GM21360 (cell line): Measurements from ENCODE around the gene DIS3L2.
A peak's percentile ranks its signal among the peaks of the same experiment; 100 is the strongest.
"Not testable (repeated sequence)": the region's sequence is repeated elsewhere in the genome, so short reads cannot be mapped to it uniquely, and the experiment has no call there.

Experiments used
- ATAC-seq: cut with Tn5 transposase; IDR thresholded peaks from one replicate; pipeline ENCODE4 v1.9.1; 2021; ENCODE audit warnings: mild to moderate bottlenecking, moderate library complexity; ENCODE audit not compliant: unreplicated experiment

The DIS3L2 gene

DNA sequence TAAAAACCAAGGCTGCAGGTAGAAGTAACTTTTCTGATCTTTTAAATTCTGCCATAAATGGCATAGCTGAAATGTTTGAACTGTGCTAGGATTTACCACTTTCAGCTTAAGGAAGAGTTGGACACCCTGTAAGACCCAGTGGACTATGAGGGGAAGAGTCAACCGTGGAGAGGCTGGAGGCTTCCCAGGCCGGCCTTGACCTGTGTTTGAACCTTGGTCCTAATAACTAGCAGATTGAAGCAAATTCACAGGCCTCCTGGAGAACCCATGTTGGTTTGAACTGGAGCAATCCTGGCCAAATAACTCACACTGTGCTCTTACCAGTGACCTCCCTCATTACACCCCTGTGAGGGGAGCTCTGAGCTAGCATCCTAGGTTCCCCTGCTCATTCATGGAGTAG lies 329.8 kb downstream of the DIS3L2 start:
- no peak for ATAC-seq

DNA sequence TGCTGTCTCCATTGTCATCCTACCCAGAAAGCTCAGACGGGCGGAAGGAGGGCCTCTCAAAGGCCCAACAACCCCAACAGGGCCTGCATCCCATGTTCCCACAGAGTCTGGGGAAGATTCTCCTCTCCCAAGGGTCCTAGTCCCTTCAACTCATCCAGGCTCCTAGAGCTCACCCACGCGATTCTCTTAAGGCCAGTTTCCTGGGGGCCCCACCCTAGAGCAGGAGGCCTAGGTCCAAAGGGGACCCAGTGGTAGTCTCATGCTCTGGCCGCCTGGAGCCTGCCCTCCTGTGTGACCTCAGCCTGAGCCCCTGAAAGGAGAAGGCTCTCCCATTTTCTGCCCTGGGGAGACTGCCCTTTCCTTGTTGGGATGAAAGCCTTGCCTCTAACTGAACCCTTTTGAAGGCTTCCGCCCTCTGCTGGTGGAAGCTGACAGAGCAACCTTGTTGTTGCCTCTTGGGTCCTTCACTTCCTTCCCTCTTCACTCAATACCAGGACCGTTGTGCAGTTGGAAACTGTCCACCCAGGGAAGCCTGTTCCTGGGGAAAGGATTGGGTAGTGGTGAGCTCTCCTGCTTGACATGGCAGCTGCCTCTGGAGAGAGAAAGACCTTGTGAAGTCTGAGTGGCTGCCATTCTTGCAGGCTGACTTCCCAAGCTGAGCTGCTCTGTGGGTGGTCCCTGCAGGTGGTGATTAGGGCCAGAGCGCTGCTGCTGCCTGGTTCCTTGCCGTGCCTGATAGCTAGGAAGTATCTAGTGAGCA lies 331.1 kb downstream of the DIS3L2 start:
- ATAC-seq, result no peak

DNA sequence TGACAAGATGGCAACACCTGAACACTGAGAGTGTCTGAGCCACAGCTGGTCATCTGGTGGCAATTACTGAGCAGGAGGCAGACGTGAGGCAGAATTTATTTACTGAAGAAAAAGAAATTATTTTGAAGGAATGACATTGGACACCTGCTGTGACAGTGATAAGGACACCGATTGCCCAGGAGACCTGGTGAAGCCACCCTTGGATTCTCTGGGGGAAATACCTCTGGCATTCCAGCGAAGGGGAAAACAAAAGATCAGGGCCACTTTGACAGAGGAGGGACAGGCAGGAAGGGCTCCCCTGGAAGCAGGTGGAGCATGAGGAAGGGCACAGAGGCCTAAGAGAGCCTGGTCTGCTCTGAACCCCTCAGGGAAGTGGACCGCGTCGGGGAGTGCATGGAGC lies 331.7 kb downstream of the DIS3L2 start:
- no peak for ATAC-seq

DNA sequence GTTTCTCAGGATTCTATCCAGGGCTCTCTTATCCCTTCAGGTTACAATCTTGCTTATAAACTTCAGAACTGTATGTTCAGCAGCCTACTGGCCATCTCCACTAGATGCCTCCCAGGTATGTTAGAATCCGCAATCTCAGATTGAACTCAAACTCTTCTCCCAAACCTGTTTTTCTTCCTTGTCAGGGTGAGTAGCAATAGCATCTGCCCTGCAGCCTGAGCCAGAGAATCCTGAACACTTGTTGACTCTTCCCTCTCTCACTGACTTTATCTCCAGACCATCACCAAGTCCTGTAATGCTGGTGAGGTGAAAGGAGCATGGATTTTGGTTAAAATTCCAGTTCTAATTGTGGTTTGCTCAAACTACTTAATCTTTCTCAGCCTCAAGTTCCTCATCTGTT lies 334.5 kb downstream of the DIS3L2 start:
- no peak for ATAC-seq

DNA sequence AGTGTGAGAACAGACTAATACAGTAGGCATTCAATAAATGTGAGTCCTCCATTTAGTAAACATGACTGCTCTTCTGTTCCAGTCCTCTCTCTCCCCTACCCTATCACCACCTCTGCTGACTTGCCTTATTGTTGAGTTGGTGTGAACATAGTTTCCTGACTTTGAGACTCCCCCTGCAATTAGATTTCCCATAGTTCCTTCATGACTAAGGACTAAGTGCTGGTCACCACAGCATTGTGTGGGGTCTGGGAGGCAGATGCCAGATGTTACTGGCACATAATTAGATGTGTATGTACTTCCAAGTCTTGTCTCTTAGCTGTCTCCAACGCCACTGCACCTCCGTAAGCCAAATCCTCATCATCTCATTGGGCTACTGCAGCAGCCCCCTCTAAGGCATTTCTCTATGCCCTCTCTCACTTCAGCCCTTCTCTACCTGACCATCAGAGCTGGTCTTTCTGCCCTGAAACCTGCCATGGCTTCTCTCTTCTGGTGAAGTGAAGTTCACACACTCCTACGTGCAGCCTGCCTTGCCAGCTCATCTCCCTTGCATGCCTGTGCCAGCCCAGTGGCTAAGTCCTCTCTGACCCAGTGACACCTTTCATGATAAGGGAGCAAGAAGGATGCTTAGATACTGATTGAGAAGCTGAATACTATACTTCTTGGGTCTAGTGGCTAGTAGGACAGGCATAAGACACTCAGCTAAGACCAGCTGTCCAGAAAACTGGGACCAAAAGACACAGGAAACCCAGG lies 335.4 kb downstream of the DIS3L2 start:
- ATAC-seq, result no peak

DNA sequence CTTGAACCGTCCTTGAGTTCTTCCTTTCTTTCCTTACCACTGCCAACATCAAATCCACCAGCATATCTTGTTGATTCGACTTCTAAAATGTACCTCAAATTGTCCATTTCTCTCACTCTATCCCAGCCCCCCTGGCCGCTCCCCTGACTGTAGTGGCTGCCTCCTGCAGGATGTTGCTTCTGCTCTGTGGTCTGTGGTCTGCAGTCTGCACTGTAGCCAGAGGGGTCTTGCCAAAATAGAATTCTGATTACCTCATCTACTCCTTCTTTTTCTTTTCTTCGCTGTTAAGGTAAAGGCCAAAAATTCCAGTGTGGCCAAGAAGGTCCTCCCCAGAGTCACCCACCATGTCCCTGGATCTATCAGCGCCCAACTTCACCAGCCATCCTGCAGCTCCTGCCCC lies 337.6 kb downstream of the DIS3L2 start:
- no peak for ATAC-seq

DNA sequence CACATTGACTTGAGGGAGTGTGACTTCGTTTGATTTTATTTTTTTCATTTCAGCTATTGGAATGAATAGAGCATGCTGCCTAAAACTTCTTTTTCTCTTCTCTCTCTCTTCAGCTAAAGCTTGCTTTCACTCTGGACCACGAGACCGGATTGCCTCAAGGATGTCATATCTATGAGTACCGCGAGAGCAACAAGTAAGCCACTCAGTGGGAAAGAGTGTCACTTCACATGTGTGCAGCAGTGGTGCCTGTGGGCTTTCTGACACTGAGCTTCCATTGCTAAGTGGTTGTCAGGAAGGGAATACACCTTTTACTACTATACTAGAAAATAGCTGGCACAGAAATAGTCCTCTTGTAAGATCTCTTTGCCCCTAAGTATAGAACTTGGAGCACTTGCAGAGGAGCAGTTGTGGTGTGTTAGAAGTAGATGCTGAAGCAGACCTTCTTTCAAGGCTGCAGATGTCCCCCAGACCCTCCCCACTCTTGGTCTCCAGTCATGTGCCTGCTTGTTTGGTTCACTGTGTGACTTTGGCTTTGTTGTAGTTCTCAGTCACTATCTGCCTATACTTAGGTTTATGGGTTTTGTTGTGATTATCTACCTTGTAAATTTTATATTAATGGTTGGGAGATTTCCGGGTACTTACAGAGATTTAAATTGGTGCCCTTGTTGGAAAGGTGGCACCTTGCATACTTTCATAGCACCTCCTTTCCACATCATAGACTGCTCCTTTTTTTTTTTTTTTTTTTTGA lies 338.6 kb downstream of the DIS3L2 start:
- ATAC-seq, result no peak

DNA sequence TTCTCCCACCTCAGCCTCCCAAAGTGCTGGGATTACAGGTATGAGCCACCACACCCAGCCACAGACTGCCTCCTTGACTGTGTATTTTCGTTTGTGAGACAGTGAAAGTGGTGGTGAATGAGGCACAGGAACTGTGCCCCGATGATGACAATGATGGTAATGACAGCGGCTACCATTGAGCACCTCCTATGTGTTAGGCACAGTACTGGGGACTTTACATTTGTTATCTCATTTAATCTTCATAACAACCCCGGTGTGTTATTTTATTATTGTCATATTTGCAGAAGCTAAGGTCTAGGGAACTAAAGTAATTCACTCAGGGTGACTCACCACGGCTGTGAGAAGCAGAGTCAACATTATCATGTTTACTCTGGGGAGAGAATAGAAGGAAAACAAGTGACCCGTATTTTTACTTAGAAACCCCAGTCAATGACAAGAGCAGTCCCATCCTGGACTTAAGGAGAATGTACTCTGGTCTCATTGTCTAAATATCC lies 339.4 kb downstream of the DIS3L2 start:
- ATAC-seq, result no peak

DNA sequence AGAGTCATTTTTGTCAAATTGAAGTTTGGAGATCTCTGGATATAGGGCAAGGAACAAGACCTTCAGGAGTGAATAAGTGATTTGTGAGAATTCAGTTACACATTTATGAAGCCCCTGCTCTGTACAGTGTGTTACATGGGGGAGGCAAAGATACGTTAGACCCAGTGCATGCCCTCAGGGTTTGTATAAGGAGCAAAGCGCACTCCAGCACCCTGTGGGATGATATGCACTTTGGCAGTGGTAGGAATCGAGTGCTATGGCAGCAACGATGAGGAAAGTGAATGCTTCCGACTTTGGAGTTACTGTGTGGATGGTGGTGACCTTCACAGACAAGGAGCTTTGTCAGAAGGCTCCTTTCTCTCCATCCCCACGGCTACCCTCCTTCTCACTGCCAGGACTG lies 342.7 kb downstream of the DIS3L2 start:
- no peak for ATAC-seq

DNA sequence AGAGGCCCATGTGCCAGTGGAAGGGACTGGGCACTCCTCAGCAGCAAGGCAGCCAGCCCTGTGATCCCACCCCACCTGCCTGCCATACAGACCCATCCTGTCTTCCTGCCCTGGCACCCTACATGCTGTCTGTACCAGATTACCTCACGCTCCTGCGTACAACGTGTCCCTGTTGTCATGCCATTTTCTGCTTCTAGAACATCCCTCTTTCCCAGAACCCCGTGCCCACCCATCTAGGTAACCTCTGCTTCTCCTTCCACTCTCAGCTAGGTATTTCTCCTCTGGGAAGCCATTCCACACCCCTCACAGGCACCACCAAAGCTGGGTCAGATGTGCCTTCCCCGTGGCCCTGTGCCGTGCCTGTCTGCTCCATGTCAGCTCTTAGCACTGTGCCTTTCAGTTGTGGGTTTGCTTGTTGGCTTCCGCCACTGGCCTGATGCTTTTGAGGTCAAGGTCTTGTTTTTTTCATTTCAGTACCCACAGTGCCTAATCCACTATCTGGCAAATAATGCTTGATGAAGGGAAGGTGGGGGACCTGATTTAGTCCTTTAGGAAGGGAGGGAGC lies 345.3 kb downstream of the DIS3L2 start:
- ATAC-seq, result no peak

DNA sequence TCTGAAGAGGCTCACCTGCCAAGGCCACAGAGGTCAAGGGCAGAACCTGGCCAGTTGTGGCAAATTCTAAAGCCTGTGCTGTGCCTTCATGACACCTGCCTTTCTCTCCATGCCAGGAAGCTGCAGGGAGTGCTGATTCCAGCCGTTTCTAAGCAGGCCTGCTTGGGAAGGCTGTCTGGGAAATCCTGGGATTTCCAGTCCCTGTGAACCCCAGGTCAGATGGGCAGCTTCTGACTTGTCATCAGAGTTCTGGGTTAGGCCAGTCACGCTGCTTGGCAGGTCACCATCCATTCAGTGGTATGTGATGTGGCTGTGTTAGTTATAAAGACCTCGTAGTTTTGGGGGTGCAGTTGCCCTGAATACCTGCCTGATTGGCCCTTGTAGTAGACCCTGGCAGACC lies 346.3 kb downstream of the DIS3L2 start:
- ATAC-seq, result no peak

DNA sequence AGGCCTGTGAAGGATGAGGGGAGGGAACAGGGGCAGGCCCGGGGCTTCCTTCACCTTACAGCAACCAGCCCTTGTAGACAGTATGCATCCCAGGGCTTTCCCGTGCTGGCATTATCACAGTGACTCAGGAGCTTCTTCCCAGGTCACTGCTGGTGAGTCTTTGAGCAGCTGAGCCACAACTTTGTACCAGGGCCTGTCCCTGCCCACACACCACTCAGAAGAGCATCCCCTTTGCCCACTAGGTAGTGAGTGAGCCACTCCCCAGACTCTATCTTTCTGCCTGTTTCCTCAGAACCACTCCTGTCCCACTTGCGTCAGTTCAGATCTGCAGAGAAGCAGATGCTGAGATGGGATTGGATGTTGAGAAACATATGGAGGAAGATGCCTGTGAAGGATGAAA lies 347.5 kb downstream of the DIS3L2 start:
- no peak for ATAC-seq

DNA sequence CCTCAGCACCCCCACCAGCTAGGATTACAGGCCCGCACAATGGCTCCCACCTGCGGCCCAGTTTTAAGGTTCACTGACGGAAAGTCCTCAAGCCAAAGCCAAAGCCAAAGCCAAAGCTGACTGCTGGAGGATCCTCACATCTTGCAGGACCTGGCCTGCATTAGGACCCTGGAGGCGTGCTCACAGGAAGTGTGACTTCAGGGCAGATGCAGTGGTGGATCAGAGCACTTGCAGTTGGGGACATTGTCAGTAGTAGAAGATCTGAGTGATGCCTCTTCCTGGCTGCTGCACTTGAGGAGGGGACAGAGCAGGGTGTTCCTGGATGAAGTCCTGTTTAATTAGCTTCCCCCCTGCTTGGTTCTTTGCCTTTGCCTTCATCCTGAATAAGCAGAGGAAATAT lies 348.1 kb downstream of the DIS3L2 start:
- no peak for ATAC-seq

DNA sequence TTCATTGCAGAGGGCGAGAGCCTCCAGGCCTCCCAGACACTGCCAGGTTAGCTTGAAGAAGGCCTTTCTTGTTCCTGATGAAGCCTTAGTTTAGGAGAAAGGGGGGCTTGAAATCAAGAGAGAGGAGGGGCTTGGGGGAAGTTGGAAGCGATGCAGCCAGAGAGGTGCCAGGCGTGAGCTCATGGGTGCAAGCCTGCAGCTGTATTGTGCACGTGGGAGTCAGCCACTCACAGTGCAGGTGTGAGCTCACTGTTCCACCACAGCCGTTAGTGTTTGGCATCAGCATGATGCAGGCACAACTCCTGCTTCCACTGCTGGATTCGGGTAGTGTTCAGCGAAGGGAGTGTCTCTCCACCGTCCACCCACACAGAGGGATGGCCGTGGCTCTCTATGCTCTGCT lies 348.6 kb downstream of the DIS3L2 start:
- ATAC-seq, result no peak

DNA sequence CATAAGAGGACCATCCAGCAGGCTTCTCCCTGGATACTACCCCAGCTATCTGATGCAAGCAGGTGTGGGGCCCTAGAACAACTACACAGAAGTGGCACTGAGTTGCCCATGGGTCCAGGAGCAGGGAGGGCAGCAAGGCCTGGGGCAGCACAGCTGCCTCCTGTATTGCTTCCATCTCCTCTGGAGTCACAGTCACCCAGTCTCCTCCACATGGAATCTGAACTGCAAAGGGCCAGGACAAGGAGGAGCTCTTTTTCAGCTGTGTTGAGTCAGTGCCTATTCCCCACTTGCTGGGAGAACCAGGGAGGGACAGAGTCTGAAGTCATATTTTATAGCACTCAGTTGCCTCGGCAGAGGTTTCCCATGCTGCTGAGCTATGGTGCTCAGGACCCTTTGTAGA lies 349.2 kb downstream of the DIS3L2 start:
- no peak for ATAC-seq

DNA sequence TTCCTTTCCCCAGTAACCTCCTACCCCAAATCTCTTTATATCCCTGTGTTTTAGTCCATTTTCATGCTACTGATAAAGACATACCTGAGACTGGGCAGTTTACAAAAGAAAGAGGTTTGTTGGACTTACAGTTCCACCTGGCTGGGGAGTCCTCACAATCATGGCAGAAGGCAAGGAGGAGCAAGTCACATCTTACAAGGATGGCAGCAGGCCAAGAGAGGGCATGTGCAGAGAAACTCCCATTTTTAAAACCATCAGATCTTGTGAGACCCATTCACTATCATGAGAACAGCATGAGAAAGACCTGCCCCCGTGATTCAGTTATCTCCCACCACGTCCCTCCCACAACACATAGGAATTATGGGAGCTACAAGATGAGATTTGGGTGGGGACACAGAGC lies 352.1 kb downstream of the DIS3L2 start:
- ATAC-seq, result not testable (repeated sequence)

DNA sequence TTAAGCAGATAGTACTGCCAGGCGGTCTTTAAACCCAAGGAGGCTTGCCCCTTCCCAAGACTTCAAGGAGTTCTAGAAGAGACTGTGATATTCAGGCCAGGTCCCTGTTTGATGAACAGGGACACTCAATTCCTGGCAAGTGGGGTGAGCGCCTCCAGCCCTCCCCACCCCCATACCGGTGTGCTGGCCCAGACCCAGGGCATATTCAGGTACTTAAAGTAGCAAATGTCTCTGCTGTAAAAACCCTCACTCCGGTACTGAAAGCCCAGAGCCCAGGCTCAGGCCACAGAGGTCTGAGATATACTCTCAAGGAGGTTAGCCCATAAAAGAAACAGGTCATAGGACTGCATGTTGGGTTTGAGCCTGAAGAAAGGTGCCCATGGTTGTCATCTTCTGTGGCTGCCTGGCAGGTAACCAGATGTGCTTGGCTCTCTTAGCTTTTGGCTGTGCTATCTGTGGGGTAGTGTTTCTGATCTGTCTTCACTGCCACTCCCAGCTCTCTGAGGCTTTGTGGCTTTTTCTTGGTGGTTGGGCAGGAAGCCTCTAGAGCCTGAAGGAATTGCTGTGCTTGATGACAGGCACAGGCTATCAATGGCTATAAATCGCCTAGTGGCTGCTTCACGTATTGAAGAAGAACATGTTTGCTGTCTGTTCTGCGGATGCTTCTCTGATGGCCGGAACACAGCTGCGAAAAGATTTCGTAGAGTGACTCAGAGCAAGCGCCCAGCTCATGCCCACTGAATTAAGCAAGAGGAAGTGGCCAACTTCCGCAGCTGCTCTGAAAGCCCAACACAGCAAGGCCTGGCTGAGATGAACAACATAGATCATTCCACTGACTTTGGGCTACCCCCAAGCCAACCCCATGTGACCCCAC lies 353.8 kb downstream of the DIS3L2 start:
- peak; percentile 88 for ATAC-seq

DNA sequence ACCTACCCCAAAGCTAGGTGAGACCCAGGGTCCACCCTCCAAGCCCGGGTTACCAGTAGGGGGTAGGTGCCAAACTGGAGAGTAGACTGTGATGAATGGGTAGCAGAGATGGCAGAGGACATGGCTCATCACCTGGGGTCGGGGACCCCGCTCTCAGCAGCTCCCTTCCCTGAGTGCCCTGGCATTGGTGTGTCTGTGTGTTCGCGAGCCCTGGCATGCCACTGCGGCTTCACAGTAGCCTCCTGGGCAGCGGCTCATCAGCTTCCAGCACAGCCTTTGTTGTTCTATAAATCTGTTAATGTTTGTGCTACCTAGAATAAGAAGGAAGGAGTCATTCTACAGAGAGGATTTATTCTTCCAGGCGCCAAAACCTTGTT lies 354.4 kb downstream of the DIS3L2 start:
- no peak for ATAC-seq

DNA sequence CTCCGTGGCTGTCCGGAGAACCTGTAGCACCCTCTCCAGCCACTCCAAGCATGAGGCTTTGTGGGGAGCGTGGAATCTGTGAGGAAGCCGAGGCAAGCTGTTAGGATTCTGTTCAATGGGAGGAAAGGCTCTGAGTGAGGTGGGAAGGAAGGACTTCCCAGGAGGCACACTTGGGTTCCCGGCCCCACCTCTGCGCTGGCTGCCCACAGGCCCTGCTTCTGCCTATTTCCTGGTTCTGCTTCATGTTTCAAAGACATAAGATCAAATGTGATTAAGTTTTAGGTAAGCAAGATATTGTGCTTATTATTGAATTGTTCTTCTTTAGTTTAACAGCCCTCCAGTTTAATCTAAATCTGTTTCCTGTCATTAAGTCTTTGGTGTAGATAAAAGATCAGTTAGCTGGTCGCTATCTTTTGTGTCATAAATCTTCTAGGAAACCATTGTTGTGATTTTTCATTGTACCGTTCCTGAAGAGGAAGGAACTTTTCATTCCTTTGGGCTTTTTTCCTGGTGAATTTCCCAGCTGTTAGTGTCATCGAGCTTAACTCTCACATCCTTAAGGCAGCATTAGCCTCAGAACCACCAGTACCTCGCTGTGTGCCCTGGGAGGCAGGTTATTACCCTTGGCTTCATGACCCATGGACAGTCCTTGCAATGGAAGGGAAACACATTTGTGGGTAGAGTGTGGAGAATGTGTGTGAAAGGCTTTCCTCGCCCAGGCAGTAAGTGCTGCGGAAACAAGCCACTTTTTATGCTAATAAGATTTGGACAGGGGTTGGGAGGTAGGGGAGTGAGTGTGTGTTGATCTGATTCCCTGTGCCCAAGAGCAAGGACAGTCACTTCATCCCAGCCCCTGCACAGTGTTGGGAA lies 355.2 kb downstream of the DIS3L2 start:
- no peak for ATAC-seq
